Hypothalamus (tissue), 51 donors: ENCODE measurements around the gene PMFBP1.

Experiments
- DNase-seq, 51 donors: peaks; one replicate each; lab custom pipeline; 2025; lab: John Stamatoyannopoulos, UW

The PMFBP1 gene

DNA sequence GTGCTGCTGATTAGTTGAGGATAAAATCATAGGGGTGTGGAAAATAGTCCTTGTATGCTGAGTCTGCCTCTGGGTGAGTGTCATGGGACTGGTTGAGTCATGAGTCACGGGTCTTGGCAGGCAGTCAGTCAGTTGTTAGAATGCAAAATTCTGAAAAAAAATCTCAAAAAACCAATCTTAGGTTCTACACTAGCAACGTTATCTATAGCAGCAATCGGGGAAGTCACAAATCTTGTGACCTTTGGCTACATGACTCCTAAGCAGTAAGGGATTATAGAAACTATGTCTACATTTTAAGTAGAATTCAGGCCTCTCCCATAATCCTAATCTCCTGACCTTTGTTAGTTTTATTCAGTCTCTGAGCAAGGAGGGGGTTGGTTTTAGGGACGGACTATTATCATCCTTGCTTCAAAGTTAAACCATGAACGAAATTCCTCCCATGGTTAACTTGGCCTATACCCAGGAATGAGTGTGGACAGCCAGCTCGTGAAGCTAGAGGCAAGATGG is 18.0 kb upstream of the PMFBP1 start:
- DNase-seq: no peak

DNA sequence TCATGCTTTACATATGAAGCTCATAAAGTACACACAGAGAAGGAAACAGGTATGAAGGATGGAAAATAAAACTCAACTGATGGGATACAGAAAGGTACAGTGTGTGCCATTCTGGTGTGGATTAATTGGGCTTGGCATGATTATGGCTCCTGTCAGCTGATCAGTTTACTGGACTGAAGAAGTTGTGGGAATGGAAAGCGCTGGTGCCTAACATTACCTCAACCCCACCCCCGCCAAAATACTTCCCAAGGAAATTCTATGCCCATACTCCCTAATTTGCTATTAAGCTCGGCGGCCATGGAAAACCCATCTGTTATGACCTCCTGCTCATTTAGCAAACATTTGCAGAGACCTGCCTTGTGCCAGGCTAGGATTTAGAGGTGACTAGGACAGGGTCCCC is 16.6 kb upstream of the PMFBP1 start:
- no peak for DNase-seq

DNA sequence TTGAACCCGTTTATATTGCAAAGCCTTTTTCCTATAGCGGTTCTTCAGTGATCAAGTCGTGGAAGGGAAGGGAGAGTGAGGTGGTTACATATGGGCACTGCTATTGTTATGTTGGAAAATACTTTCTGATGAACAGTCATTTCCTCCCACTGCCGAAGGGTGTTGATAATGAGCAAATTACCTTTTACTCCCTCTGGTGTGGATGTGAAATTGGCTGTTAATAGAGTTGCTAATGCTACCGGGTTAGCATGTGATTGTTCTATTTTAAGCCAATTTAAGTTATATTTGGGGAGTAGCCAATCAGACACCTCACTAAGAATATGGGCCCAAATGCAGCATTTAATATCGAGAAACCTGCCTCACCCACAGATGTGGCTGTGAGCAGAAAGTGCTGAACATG is 15.6 kb upstream of the PMFBP1 start:
- no peak for DNase-seq

DNA sequence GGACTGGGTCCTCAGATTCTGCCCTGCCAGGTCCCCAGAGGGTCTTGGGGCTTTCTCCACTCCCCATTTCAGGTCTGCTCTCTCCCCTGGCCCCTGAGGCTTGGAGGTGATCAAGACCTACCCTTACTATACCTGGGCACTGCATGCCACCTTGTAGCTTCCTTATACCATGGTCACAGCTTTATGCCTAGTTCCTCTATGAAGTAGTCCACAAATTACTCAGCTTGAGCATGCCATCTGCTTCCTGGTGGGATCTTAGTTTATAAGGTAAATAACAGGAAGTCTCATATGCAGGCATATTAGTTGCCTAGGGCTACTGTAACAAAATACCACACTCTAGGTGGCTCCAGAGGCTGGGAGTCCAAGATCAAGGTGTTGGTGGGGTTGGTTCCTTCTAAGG is 11.0 kb upstream of the PMFBP1 start:
- DNase-seq: no peak

DNA sequence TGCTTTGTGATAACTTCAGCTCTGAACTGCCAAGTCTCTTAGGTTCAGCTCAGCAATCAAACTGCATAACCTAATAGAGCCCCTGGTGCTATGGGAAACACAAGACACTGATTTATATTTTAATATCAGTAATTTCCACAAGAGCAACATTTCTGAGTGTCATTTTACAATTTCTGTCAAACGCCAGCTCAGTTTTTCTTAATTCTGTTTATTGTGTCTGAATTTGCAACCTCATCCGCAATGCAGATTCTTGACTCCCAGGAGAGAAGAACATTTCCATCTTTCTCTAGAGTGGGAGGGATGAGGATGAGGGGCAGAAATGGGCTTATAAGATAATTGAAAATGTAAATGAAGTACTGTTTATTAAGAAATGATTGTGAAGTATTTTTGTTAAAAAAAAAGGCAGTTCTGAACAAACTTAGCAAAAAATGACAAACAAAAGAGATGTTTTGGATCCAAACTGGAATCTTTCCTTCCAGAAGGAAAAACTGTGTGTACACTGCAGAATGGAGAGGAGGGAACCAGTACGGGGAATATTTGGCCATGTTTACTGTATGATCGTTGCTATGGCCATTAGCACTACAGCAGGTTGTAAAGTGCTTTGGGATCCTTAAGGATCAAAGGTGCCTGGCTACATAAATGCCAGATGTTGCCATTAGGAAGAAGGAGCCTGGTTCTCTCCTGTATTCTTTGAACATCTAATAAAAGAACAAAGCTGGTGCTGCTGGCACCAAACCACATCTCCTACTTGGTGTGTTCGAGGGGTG is 7.4 kb upstream of the PMFBP1 start:
- DNase-seq: no peak

DNA sequence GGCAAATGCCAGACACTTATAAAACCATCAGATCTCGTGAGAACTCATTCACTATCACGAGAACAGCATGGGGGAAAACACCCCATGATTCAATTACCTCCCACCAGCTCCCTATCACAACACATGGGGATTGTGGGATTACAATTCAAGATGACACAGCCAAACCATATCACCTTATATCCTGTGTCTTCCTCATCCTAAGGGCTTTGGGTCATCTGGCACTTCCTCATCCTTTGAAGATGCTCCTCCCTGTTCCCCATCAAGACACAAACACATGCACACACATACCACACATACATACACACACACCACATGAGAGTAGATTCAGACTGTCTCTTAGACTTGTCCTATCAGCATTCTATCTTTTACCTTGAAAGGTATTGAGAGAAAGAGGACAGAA is 2.8 kb upstream of the PMFBP1 start:
- DNase-seq: no peak

DNA sequence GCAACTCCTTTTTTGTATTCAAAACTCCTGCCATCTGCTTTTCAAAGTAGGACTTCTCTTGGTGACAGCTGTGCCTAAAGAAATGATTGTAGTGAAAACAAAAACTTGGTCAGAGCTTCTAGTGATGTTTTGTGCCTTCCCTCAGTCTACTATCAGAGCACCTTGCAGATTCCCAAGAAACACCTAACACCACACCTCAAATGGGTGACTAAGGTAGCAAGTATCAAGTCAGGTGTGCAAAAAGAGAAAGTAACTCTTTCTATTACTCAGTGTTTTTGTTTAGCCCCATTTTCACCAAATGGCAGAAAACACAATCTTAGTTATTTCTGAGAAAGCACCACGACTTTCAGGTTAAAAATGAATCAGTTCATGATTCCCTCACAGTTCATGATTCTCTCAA is 2.0 kb upstream of the PMFBP1 start:
- DNase-seq: no peak

DNA sequence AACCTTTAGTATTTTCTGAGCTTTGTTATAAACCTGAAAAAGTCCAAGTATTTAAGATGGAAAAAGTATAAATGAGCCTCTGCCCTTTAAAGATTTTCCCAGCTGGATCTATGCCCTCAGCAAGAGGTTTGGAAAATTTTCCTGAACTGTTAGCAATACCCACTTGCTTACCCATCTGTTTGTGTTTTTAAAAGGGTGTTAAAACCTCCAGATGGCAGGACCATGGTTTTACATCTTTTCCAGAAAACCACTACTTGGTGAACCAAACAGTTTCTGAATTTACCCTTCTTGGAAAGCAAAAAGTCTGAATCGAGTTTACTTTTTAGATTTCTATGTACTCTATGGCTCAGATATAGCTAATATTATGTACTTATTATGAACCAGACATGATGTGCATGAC is 719 bp downstream of the PMFBP1 start:
- no peak for DNase-seq

DNA sequence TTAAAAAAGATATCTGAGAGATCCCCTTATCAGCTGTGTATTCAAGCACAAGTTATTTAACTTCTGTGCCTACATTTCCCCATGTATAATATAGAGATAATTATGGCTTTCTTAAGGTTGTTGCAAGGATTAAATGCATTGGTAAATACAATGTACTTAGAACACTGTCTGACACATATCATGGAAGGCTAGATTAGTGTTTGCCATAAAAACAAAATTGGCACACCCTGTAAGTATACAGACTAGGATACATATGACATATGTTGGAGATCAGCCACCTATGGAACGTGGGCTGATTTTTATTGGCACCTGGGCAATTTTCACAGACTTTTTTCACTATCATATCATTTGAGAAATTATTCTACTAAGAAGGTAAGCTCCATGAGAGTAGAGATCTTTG is 2.2 kb downstream of the PMFBP1 start:
- DNase-seq: no peak

DNA sequence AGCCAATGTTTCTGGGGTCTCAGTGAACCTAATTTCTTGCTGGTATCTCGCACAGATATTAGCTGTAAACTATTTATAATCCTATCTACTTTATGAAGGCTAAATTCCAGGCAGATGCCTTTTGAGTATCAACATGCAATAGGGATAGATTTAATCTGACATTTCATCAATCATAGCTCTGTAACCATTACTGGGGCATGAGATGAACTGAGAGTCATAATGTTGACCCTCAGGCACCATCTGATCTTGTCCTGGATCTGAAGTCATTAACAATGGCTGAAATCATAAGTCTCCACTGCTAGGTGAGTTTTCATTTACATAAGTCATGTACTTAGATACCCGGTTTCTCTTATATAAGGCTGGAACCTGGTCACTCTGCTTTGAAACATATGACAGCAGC is 3.6 kb downstream of the PMFBP1 start:
- no peak for DNase-seq

DNA sequence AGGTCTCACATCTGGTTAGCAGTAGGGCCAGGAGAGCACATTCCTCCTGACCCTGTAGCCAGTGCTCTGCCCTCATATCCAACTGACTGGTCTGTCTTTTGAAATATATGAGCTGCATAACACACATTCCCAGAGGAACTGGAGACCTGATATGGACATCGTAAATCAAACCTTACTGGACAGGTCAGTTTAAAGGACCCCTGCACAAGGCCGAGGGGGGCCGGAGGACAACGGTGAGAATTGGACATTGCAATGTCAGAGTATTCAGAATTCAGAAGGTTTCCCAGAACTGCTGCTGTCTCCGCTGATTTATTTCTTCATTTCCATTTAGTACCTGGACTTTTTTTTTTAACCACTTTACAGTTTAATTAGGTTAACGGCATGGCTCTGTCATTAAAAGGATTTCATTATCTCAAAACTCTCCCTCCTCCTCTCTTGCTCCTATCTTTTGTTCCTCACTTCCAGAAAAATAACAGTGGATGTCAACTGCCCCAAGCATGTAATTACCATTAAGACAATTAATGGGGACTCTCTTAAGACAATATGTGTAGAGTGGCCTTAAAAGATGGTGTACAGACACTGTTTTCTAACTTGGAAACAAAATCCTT is 4.9 kb downstream of the PMFBP1 start:
- no peak for DNase-seq

DNA sequence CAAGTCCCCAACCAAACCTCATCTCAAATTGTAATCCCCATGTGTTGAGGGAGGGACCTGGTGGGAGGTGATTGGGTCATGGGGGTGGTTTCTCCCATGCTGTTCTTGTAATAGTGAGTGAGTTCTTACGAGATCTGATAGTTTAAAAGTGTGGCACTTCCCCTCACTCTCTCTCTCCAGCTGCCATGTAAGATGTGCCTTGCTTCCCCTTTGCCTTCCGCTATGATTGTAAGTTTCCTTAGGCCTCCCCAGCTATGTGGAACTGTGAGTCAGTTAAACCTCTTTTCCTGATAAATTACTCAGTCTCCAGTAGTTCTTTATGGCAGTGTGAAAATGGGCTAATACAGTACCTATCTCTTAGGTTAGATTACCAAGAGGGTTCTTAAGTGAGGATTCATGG is 5.8 kb downstream of the PMFBP1 start:
- DNase-seq: no peak

DNA sequence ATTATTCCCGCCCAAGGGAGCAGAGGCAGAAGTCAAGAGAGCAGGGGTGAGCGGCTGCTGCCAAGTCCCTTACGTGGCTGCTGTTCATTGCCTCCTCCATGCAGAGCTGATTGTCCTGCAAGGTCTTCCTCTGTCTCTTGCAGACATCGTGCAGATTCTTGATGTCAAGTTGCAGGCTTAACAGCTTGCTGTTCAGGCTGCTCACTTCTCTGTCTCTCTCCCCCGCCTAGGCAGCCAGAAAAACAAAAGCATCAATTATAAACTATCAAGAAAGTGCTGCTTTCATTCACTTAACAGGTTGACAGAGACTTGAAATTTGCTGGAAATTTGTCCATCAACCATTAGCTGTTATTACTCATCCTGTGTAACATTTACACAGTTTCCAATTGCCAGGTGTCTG is 7.3 kb downstream of the PMFBP1 start:
- DNase-seq: no peak

DNA sequence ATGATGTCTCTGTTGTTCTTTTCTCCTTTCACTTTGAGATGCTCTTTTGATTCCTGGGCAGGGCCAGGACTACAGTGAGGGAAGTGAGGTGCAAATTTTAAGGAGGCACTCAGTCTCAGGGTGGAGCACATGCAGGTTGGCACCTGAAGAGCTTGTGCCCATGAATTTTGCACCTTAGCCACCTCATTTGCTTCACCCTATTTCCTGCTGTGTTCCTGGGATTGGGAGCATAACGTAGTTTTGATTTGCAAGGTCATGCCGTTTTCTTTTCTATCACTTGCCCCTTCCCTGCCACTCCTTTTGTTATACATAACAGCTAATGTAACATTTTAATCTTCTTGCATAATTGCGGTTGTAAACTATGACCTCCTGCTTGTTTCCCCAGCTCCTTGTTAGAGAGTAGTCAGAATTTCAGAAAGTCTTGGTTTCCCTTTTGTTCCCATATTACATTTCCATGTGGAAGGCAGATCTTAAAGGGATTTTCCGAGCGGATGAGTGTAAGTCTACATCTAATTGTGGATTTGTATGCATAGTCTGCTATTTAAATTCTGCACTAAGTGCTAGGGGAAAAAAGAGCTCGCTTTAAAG is 9.8 kb downstream of the PMFBP1 start:
- no peak for DNase-seq

DNA sequence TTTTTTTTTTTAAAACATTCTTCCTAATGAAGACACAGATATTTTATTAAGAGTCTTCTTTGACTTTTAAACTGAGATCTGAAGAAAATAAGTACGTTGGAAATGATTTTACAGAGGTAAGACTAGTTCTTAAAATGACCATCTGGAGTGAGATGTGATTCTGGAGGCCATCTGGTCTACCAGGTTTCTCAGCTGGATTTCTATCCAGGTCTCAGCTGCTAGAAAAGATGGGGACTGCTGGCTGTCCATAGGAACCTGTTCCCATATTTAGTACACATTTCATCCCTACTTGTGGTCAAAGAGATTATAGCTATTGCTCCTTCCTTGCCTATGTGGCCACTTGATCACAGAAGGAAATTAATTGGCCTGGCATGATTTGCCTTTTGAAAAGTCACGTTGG is 12.2 kb downstream of the PMFBP1 start:
- DNase-seq: no peak

DNA sequence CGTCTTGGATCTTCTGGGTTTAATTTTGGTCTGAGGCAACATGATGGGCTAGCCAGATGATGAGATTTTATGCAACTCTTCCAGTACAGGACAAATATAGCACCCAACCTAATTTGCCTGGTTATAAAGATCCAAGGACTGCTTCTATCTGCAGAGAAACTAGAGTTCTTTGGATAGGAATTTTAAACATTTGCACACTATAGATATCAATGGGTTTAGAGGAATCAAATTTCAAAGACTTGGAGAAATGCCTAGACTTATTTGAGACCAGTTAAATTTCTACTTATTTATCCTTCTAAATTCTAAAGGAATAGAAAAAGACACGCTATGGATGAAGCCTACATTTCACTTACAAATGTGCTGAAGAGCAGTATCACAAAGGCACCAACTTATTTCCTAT is 12.6 kb downstream of the PMFBP1 start:
- DNase-seq: no peak

DNA sequence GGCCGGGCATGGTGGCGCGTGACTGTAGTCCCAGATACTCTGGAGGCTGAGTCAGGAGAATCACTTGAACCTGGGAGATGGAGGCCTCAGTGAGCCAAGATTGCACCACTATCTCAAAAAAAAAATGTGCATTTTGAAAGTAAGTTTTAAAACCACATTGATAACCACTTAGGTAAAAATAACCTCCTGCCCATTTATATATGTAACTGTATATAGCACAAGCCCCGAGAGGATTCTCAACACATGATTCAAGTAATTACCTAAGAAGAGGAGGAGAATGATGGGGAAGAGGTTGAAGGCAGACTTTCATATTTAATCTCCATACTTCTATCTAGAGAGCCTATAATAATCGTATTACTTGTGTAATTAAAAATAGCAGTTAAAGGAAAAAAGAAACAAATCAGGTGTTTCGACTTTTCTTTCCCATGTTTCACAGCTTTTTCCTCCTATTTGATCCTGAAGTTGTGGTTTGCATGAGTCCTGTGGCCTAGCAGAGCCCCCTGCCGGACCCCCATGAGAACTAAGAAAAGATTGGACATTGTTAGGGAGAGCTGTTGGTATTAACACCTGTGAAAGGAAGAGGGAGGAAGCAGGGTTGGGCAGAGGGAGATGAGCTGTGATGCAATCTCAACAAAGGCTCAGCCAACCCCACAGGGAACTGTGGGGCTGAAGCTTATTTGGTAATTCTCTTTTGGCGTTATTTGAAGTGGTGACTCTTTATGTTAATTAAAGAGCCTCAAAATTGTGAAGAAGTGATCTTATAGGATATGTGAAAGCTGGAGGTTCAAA is 22.1 kb downstream of the PMFBP1 start:
- DNase-seq: no peak

DNA sequence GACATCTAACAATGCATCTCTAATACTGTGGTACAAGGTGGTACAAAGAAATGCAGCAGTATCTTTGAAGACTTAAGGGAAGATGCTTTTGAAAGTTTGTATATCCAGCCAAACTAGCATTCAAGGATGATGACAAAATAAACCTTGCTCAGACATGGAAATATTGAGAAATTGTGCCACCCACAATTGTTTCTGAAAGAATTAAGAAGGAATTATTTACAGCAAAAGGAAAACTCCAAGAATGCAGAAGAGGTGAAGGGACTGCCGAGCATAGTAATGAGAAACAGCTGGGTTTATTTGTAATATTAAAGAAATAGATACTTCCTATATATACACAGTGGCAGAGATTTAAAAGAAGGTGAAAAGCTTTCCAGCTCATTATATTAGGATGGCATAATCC is 29.5 kb downstream of the PMFBP1 start:
- no peak for DNase-seq

DNA sequence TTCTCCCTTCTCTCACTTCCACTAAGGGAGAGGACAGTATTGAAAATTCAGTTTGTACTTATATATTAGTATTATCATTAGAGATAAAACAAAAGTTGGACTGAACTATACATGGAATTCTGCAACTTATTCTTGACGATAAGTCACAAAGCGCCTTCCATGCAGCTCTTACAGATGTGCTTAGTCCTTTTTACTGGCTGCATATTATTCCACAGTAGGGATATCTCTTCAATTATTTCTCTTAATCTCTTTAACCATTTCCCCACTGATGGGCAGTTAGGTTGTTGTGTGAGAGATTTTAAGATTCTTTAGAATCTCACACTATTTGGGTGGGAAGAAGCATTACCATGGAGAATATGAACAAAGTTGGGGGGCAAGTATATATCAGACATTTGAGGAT is 32.0 kb downstream of the PMFBP1 start:
- no peak for DNase-seq

DNA sequence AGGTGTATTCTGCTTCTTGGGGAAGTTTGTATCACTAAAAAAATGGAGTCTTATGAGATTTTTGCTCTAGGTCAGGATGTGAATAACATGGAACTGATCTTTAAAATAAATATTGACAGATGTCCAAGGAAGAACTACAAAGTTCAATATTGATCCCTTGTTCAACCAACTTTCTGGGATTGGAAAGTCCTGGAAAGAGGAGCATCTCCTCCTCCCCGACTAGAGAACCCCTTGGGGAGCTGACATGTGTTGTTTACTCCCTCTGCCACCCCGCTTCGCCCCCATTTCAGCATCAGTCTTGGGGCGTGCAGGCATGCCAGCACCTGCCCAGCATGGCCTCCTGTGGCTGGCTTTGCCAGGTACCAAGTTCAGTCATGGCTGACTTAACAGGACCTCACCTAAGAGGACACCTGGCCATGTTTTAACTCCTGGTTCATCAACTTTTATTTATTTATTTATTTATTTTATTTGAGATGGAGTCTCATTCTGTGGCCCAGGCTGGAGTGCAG is 33.8 kb downstream of the PMFBP1 start:
- DNase-seq: no peak

DNA sequence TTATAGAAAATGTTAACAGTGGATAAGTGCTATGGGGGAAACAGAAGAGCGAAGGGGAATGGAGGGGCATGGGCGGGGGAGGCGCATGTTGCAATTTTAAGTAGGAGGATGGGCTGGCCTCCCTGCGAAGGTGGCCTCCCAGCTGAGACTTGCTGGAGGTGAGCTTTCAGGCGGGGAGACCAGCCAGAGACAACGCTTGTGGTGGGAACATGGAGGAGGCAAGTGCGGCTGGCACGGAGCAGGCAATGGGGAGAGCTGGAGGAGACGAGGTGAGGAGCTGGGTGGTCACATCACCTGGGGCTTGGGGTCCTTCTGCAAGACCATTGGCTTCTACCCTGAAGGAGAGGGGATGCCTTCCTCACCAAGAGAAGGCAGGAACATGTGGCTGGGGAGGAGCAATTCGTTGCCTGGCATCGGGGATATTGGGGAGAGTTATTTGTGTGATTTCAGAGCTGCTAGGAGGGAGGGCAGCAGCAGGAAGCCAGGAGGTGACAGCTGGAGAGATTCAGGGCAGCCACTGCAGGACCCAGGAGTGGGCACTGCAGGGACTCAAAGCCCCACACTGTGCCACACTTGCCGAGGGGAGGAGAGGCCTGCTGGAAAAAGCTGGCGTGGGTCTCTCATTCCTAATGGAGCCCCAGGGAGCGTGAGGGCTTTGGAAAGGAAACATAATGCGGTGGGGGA is 34.4 kb downstream of the PMFBP1 start:
- DNase-seq: no peak
